ENCODE data around the gene CHD6.

CHD6 gene

GRCh38 chr20:41462372-41463161 is 155.6 kb downstream of the CHD6 start:
- no peak for DNase-seq (ENCODE audit: low read depth)

GRCh38 chr20:41458761-41459160 is 159.4 kb downstream of the CHD6 start:
- DNase-seq (ENCODE audit: low read depth): no peak

- DNase-seq (ENCODE audit: low read depth): no peak
These were observed 160.9 kb downstream of the CHD6 start for GRCh38 chr20:41457173-41457857.

- DNase-seq (ENCODE audit: low read depth): no peak
These were observed 161.8 kb downstream of the CHD6 start for GRCh38 chr20:41456351-41456750.

- DNase-seq (ENCODE audit: low read depth): no peak
These were observed 163.9 kb downstream of the CHD6 start for GRCh38 chr20:41454250-41454649.

- DNase-seq (ENCODE audit: low read depth): no peak
These were observed 164.9 kb downstream of the CHD6 start for GRCh38 chr20:41453010-41453950.

- no peak for DNase-seq (ENCODE audit: low read depth)
These were observed 166.0 kb downstream of the CHD6 start for GRCh38 chr20:41452226-41452625.

GRCh38 chr20:41447006-41447405 is 171.2 kb downstream of the CHD6 start:
- DNase-seq (ENCODE audit: low read depth): no peak

GRCh38 chr20:41446456-41446855 is 171.7 kb downstream of the CHD6 start:
- no peak for DNase-seq (ENCODE audit: low read depth)

- no peak for DNase-seq (ENCODE audit: low read depth)
These were observed 173.4 kb downstream of the CHD6 start for GRCh38 chr20:41444821-41445220.

- no peak for DNase-seq (ENCODE audit: low read depth)
These were observed 174.5 kb downstream of the CHD6 start for GRCh38 chr20:41443691-41444090.

GRCh38 chr20:41440882-41441281 is 177.3 kb downstream of the CHD6 start:
- no peak for DNase-seq (ENCODE audit: low read depth)

- no peak for DNase-seq (ENCODE audit: low read depth)
These were observed 180.3 kb downstream of the CHD6 start for GRCh38 chr20:41437836-41438235.

- no peak for DNase-seq (ENCODE audit: low read depth)
These were observed 181.5 kb downstream of the CHD6 start for GRCh38 chr20:41436679-41437078.

GRCh38 chr20:41433203-41433602 is 185.0 kb downstream of the CHD6 start:
- DNase-seq (ENCODE audit: low read depth): no peak

GRCh38 chr20:41432746-41433145 is 185.4 kb downstream of the CHD6 start:
- DNase-seq (ENCODE audit: low read depth): no peak

GRCh38 chr20:41428285-41428684 is 189.9 kb downstream of the CHD6 start:
- no peak for DNase-seq (ENCODE audit: low read depth)

GRCh38 chr20:41427833-41428232 is 190.3 kb downstream of the CHD6 start:
- no peak for DNase-seq (ENCODE audit: low read depth)

- DNase-seq (ENCODE audit: low read depth): no peak
These were observed 191.2 kb downstream of the CHD6 start for GRCh38 chr20:41426976-41427375.

- DNase-seq (ENCODE audit: low read depth): no peak
These were observed 191.9 kb downstream of the CHD6 start for GRCh38 chr20:41426086-41426830.

GRCh38 chr20:41425180-41425884 is 192.8 kb downstream of the CHD6 start:
- DNase-seq (ENCODE audit: low read depth): no peak
